UCSD-AML1 (cell line): ENCODE results near the gene ADAMTSL3.

ENCODE experiments used
- DNase-seq: peaks from one replicate; lab custom pipeline; 2025; ENCODE audit not compliant: unreplicated experiment; lab: John Stamatoyannopoulos, UW

The ADAMTSL3 gene

GRCh38 chr15:83830381-83830780 is 176.5 kb downstream of the ADAMTSL3 start:
- DNase-seq: no peak

GRCh38 chr15:83833569-83833968 is 179.6 kb downstream of the ADAMTSL3 start:
- no peak for DNase-seq

GRCh38 chr15:83835479-83835878 is 181.6 kb downstream of the ADAMTSL3 start:
- no peak for DNase-seq

DNA sequence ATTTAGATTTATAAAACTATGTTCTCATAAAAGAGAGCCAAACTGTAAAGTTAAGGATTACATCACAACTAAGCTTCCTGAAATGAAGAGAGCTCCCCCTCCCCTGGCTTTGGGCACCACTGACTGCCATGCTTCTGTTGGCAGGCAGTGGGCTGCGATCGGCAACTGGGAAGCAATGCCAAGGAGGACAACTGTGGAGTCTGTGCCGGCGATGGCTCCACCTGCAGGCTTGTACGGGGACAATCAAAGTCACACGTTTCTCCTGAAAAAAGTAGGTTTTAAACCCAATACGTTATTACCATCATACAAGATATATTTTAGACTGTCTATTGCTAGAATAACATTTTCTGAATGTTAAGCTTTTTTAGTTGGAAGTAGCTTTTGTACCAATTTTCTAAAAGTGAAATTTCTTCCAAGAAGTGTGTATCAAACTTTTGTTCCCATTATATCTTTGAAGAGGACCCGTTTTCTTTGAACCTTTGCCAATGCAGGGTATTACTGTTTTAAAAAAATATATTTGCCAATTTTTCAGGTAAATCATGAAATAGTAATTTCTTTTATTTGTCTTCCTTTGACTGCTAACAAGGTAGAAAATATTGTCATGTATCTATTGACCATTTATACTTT is 184.1 kb downstream of the ADAMTSL3 start:
- peak; percentile 40 for DNase-seq

DNA sequence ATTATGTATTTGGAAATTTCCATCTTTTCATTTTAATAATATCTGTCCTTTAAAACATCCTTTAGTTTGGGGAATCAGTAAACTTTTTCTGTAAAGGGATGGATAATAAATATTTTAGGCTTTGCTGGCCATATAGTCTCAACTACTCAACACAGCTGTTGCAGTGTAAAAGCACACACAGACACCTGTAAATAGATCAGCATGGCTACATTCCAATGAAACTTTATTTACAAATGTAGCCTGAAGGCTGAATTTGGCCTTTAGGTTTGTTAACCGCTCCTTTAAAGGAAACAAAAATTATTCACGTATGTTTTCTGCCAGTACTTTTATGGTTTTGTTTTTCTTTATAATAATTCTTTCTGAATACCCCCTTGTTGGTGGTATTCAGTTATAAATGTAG is 184.8 kb downstream of the ADAMTSL3 start:
- no peak for DNase-seq

GRCh38 chr15:83842281-83842680 is 188.4 kb downstream of the ADAMTSL3 start:
- DNase-seq: no peak

- no peak for DNase-seq
These were observed 189.5 kb downstream of the ADAMTSL3 start for GRCh38 chr15:83843471-83843871.

DNA sequence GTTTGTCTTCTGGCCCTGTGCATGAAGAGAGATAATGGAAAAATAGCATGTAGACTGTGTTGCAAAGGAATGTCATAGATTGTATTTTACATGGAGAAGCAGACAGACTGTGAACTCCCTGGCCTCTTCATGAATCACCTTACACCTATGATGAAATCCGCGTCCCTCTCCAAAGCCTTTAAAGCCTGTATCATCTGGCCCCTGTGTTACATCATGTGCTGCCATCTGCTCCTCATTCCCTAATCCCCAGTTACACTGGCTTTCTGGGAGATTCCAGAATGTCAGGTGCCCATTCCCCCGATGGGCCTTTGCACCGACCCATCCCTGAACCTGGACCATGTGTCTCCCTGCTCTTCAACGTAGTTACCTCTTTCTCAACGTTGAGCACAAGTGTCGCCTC is 190.8 kb downstream of the ADAMTSL3 start:
- no peak for DNase-seq

DNA sequence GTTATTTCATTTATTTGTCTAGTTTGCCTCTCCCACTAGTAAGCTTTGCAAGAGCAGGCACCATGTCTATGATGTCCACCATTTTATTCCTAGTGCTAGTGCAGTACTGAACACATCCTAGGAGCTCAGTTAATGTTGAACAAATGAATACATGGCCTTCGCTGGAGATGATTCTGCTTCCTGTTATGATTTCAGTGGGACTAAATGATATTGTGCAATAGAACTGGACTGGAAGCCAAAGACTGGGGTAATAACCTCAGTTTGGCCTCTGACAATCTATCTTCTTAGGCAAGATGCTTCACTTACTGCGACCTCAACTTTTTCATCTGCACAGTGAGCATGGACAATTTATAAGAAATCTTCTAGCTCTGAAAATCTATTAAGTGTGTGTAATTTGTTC is 191.3 kb downstream of the ADAMTSL3 start:
- no peak for DNase-seq

DNA sequence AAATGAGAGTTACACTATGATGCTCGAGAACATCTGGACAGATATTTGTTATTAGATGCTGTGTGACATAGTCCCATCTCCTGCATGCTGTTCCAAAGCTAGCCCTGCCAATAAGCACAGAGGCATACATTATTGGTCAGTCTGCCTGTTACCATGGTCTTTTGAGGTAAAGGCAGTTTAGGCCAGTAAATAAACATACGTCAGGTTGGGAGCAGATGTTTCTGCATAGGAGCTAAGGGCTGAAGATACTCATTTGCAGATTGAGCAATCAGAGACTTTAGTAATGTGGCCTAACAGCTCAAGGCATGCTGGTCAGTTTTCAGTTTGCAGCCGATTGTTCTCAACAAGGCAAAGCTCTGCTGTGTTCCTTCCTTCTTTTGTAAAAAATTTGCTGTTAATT is 192.9 kb downstream of the ADAMTSL3 start:
- no peak for DNase-seq

- DNase-seq: no peak
These were observed 194.6 kb downstream of the ADAMTSL3 start for GRCh38 chr15:83848315-83849050.

- DNase-seq: no peak
These were observed 196.1 kb downstream of the ADAMTSL3 start for GRCh38 chr15:83850015-83850414.

DNA sequence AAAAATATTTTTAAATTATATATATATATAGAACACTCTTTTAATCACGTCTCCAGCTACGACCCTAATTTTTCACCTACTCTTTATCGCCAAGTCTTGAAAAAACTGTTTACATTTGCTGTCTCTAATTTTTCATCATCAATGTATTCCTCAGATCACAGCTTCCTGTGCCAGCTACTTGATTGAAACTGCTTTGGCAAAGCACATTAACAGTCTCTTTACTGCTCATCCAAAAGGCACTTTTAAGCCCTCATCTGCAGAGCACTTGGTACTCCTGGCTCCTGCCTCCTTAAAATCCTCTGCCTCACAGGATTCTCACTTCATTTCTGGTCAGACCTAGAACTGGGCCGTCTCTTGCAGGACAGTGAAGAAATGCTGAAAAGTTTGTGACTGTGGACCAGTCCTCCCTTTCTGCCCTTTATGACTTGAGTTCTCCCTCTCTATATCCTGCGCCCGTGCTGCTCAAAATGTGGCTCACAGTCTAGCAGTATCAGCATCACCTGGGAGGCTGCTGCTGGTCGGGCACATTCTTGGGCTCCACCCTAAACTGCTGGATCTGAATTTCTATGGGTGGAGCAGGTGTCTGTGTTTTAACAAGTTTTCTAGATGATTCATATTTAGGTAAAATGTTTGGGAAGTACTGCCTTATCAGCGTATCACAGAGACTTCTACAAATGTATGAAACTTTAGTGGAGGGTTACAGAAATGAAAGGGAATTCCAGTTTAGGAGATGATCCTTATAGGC is 196.8 kb downstream of the ADAMTSL3 start:
- no peak for DNase-seq

GRCh38 chr15:83853232-83853631 is 199.3 kb downstream of the ADAMTSL3 start:
- DNase-seq: no peak

GRCh38 chr15:83854321-83854720 is 200.4 kb downstream of the ADAMTSL3 start:
- DNase-seq: no peak

DNA sequence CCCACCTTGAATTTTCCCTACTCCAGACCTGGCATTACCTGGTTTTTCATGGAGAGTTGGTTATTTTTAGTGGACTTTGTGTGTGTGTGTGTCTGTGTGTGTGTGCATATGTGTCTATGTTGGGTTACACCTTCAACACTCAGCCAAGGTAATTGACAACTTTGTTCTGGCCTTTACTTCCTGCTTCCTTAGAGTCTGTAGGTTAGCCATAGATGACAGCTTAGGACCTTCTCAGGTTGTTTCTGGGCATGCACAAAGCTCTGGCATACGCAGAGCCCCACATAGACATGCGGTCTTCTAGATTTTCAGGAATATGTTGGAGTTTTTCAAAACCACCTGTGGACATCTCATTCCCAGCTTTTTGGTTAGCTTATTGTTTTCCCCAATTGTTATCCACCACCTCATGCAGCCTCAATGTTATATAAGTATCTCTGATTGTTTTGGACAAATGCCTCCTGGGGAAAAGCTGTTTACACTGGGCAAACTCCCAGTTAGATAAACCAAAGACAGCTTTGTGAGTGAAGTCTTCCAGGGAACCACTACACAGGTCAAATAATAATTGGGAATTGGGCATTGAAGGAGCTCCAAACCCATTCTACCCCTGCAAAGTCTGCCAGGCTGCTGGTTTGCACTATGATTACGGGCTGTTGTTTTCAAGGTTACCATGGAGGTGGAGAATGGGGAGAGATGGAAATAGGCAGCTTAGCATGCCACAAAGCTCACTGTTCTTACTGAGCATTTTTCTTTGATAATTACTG is 201.2 kb downstream of the ADAMTSL3 start:
- no peak for DNase-seq

- no peak for DNase-seq
These were observed 202.0 kb downstream of the ADAMTSL3 start for GRCh38 chr15:83855956-83856355.

DNA sequence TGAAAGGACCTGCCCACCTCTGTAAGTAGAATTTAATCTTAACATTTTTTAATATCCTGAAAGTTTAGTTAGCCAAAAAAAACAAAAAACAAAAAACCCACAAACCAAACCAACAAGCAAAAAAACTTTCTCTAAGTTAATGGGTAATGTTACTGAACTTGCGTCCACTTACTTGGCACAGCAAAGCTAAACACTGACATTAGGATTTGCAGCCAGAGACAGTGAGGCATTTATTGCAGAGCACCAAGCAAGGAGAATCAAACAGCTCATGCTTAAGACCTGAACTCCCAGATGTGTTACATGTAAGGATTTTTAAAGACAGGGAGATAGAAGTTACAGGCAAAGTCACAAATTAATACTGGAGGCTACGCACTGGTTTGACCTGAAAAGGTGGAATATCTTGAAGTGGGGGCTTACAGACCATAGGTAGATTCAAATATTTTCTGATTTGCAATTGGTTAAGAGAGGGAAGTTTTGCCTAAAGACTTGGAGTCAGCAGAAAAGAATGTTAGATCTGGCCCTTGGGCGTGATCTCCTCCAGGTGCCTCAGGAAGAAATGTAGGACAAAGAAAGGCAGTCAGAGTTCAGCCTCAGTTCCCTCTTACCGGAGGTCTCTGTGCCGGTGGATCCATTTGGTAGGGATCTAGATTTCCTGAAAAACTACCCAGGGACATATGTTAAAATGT is 205.0 kb downstream of the ADAMTSL3 start:
- no peak for DNase-seq

DNA sequence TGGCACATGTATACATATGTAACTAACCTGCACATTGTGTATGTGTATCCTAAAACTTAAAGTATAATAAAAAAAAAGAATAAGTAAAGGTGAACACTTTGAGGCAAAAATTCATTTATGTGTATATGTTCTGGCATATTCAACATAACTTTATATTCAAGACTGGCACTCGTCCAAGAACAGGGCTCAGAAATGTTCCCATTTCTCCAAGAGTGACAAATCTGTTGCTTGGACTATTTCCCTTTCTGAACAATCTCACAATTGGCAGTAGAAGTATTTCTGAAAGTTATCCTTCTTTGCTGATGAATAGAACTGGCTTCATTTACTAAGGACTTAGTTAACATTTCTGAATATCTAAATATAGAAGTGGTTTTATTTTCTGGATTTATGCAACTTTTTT is 212.8 kb downstream of the ADAMTSL3 start:
- no peak for DNase-seq

- no peak for DNase-seq
These were observed 215.4 kb downstream of the ADAMTSL3 start for GRCh38 chr15:83869341-83869740.
